CD4-positive, alpha-beta memory T cell (primary cell): ENCODE data around the gene CPTP. TPM values are rescaled to one million over a fixed set of nuclear protein-coding genes. Genes with fewer than 3 reads are reported as not detected.

Source experiments
- CTCF ChIA-PET: fragments of 350-600 bp; sonication (Branson Sonifier 250); formaldehyde crosslinking; loops from one replicate; lab custom pipeline; 2021; ENCODE audit warnings: inconsistent platforms; ENCODE audit not compliant: partially characterized antibody; lab: Charles Lee
- POLR2A ChIA-PET: fragments of 350-600 bp; sonication (Branson Sonifier 250); formaldehyde crosslinking; loops from one replicate; lab custom pipeline; 2021; ENCODE audit not compliant: partially characterized antibody; lab: Charles Lee
- DNase-seq, 5 donors: peaks; one replicate each; pipeline versions ENCODE4 v3.0.0 to v3.0.0-alpha.2; 2020 to 2022; ENCODE audit warnings: mixed read lengths in 1 of 5
- H3K27ac ChIP-seq: one replicate; pipeline ENCODE4 v1.7.0; 2013; ENCODE audit warnings: low read depth, low read length
- H3K27me3 ChIP-seq: 2 replicates; pipeline ENCODE4 v1.7.0; 2013; ENCODE audit warnings: mild to moderate bottlenecking, low read length, moderate library complexity; ENCODE audit not compliant: insufficient read depth
- H3K36me3 ChIP-seq: 2 replicates; pipeline ENCODE4 v1.7.0; 2013; ENCODE audit warnings: mild to moderate bottlenecking, low read length, moderate library complexity; ENCODE audit not compliant: insufficient read depth
- H3K4me1 ChIP-seq: 2 replicates; pipeline ENCODE4 v1.7.0; 2013; ENCODE audit warnings: mild to moderate bottlenecking, low read length, moderate library complexity; ENCODE audit not compliant: insufficient read depth
- H3K4me3 ChIP-seq, 2 donors: one replicate each; pipeline ENCODE4 v1.7.0; 2013; ENCODE audit warnings: low read length in 2 of 2, mild to moderate bottlenecking in 1 of 2
- H3K9me3 ChIP-seq, 2 donors: one replicate each; pipeline ENCODE4 v1.7.0; 2013; ENCODE audit warnings: low read length in 2 of 2, control low read depth in 1 of 2; ENCODE audit not compliant: control insufficient read depth in 1 of 2
- H3K27ac Mint-ChIP-seq, 7 donors: one replicate each; pipeline ENCODE4 v1.8.0; 2020 to 2021; ENCODE audit warnings: mixed read lengths in 7 of 7, mild to moderate bottlenecking in 6 of 7, inconsistent platforms in 3 of 7, moderate library complexity in 3 of 7
- H3K27me3 Mint-ChIP-seq, 2 donors: one replicate each; pipeline ENCODE4 v1.8.0; 2020 to 2021; ENCODE audit warnings: mixed read lengths in 2 of 2
- H3K36me3 Mint-ChIP-seq, 2 donors: one replicate each; pipeline ENCODE4 v1.8.0; 2020 to 2021; ENCODE audit warnings: mixed read lengths in 2 of 2, inconsistent platforms in 1 of 2, mild to moderate bottlenecking in 1 of 2
- H3K4me1 Mint-ChIP-seq, 4 donors: one replicate each; pipeline ENCODE4 v1.8.0; 2020 to 2021; ENCODE audit warnings: mixed read lengths in 4 of 4, mild to moderate bottlenecking in 1 of 4
- H3K4me3 Mint-ChIP-seq, 8 donors: one replicate each; pipeline ENCODE4 v1.8.0; 2020 to 2021; ENCODE audit warnings: mixed read lengths in 8 of 8, mild to moderate bottlenecking in 7 of 8, moderate library complexity in 6 of 8, inconsistent platforms in 3 of 8
- H3K9me3 Mint-ChIP-seq, 8 donors: one replicate each; pipeline ENCODE4 v1.8.0; 2020 to 2021; ENCODE audit warnings: mixed read lengths in 8 of 8, mild to moderate bottlenecking in 5 of 8, inconsistent platforms in 3 of 8, moderate library complexity in 1 of 8
- intact Hi-C: fragments of 100-400 bp; cut with micrococcal nuclease; formaldehyde crosslinking; loops from one replicate; pipeline ENCODE4 v1.15.1; 2023
- polyA plus RNA-seq, 2 donors: library from polyadenylated mRNA; unstranded; fragments of 300-500 nt; fragmentation: Illumina TruSeq; gene quantifications; one replicate each; pipeline ENCODE4 v1.2.3, GENCODE V29; 2021
- total RNA-seq, 2 experiments: library from RNA; stranded (reverse); gene quantifications; one replicate each; pipeline ENCODE4 v1.2.3, GENCODE V29; 2021

Gene CPTP
- total and polyA plus RNA-seq, 4 experiments from 2014 or later: 15.4 to 28.3 (median 25.9) TPM

- Histone ChIP-seq H3K4me3 (no peak overlapping the region), H3K9me3 (no peaks in the 10 kb centered on the region), H3K36me3 (no peaks in the 10 kb centered on the region), H3K27ac (no peak overlapping the region), H3K27me3 (no peaks in the 10 kb centered on the region), H3K4me1 (no peaks in the 10 kb centered on the region)
- CTCF ChIA-PET: interaction anchor here (1.2 to 2.1 kb wide), 2 partner anchors 13 to 164 kb away, joined by 3 to 6 read pairs; no protein-coding TSS in a partner anchor
- Mint-ChIP-seq H3K9me3 (no peaks in the 10 kb centered on the region), H3K4me3 (no peak overlapping the region), H3K27me3 (no peaks in the 10 kb centered on the region), H3K4me1 (peaks cover 0 to 1% (median 0%) of the 10 kb centered on the region in 4 donors), H3K27ac (no peak overlapping the region), H3K36me3 (no peaks in the 10 kb centered on the region)
- POLR2A ChIA-PET: no interaction called here
- peak in 1 of 5 donors; percentile 24 for DNase-seq
- intact Hi-C loops: no loop called here
These were observed 38.0 kb upstream of the CPTP start for GRCh38 chr1:1286313-1287261.

GRCh38 chr1:1287288-1288110 lies 37.1 kb upstream of the CPTP start:
- Mint-ChIP-seq H3K4me3 (no peak overlapping the region), H3K27ac (no peak overlapping the region), H3K27me3 (no peaks in the 10 kb centered on the region), H3K36me3 (no peaks in the 10 kb centered on the region), H3K9me3 (no peaks in the 10 kb centered on the region), H3K4me1 (peaks cover 0 to 4% (median under 1%) of the 10 kb centered on the region in 4 donors)
- H3K27ac ChIP-seq: no peak overlapping the region
- no peaks in the 10 kb centered on the region for H3K36me3 ChIP-seq
- no peaks in the 10 kb centered on the region for H3K4me1 ChIP-seq
- no peaks in the 10 kb centered on the region for H3K27me3 ChIP-seq
- intact Hi-C loops: no loop called here
- ChIA-PET CTCF (interaction anchor here (1.2 to 2.1 kb wide), 2 partner anchors 12 to 165 kb away, joined by 3 to 6 read pairs; no protein-coding TSS in a partner anchor), POLR2A (no interaction called here)
- DNase-seq: peak in 1 of 5 donors; percentile 22
- H3K4me3 ChIP-seq: no peak overlapping the region
- H3K9me3 ChIP-seq: no peaks in the 10 kb centered on the region

DNA sequence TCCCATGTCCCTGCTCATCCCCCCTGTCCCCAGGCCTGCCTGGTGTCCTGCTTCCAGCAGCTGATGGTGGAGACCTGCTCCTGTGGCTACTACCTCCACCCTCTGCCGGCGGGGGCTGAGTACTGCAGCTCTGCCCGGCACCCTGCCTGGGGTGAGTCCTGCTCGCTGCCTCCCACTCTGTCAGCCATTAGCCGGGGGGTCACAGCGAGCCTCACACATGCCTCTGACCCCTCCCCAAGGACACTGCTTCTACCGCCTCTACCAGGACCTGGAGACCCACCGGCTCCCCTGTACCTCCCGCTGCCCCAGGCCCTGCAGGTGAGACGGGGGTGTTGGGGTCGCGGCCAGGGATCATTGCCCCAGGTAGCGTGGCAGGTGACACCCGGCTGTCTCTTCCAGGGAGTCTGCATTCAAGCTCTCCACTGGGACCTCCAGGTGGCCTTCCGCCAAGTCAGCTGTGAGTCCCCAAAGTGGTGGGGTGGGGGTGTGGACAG lies 34.3 kb upstream of the CPTP start:
- DNase-seq: peak; percentile 40 to 71 (median 56)
- no peaks in the 10 kb centered on the region for H3K9me3 ChIP-seq
- H3K4me3 Mint-ChIP-seq: no peak overlapping the region
- H3K9me3 Mint-ChIP-seq: no peaks in the 10 kb centered on the region
- H3K4me1 Mint-ChIP-seq: peaks cover 0 to 3% (median under 1%) of the 10 kb centered on the region in 4 donors
- no peaks in the 10 kb centered on the region for H3K27me3 Mint-ChIP-seq
- H3K36me3 ChIP-seq: no peaks in the 10 kb centered on the region
- H3K27ac ChIP-seq: no peak overlapping the region
- POLR2A ChIA-PET: interaction anchor here (0.7 kb wide), 1 partner anchor 17 kb away, joined by 3 read pairs; the partner anchor contains the start of gene UBE2J2
- H3K4me1 ChIP-seq: no peaks in the 10 kb centered on the region
- CTCF ChIA-PET: interaction anchor here (0.7 to 3.2 kb wide), 4 partner anchors 8 to 306 kb away, joined by 3 to 57 read pairs (median 4); no protein-coding TSS in a partner anchor
- no peaks in the 10 kb centered on the region for H3K27me3 ChIP-seq
- no peaks in the 10 kb centered on the region for H3K36me3 Mint-ChIP-seq
- intact Hi-C loops: loop anchor here (5.0 kb wide), 1 partner anchor 308 kb away; the partner anchor contains the start of gene PERM1
- H3K4me3 ChIP-seq: no peak overlapping the region
- no peak overlapping the region for H3K27ac Mint-ChIP-seq

GRCh38 chr1:1291023-1291528 lies 33.5 kb upstream of the CPTP start:
- Mint-ChIP-seq H3K27me3 (no peaks in the 10 kb centered on the region), H3K9me3 (no peaks in the 10 kb centered on the region), H3K4me3 (no peak overlapping the region), H3K36me3 (no peaks in the 10 kb centered on the region), H3K27ac (no peak overlapping the region), H3K4me1 (peaks cover 0 to 3% (median under 1%) of the 10 kb centered on the region in 4 donors)
- intact Hi-C loops: loop anchor here (5.0 kb wide), 1 partner anchor 309 kb away; the partner anchor contains the start of gene PERM1
- peak in 1 of 5 donors; percentile 14 for DNase-seq
- Histone ChIP-seq H3K9me3 (no peaks in the 10 kb centered on the region), H3K27me3 (no peaks in the 10 kb centered on the region), H3K27ac (no peak overlapping the region), H3K36me3 (no peaks in the 10 kb centered on the region), H3K4me1 (no peaks in the 10 kb centered on the region), H3K4me3 (no peak overlapping the region)
- POLR2A ChIA-PET: interaction anchor here (0.6 to 1.6 kb wide), 4 partner anchors 14 to 169 kb away, joined by 3 to 9 read pairs (median 3); partner anchors contain the start of gene UBE2J2
- CTCF ChIA-PET: interaction anchor here (0.7 to 3.2 kb wide), 7 partner anchors 9 to 307 kb away, joined by 3 to 57 read pairs (median 3); no protein-coding TSS in a partner anchor

GRCh38 chr1:1291548-1292441 lies 32.8 kb upstream of the CPTP start:
- H3K9me3 Mint-ChIP-seq: no peaks in the 10 kb centered on the region
- peaks cover 0 to 3% (median under 1%) of the 10 kb centered on the region in 4 donors for H3K4me1 Mint-ChIP-seq
- ChIA-PET CTCF (interaction anchor here (0.6 to 3.2 kb wide), 7 partner anchors 61 to 307 kb away, joined by 3 to 57 read pairs (median 3); no protein-coding TSS in a partner anchor), POLR2A (interaction anchor here (0.6 to 1.6 kb wide), 3 partner anchors 14 to 170 kb away, joined by 3 to 9 read pairs (median 3); no protein-coding TSS in a partner anchor)
- H3K36me3 Mint-ChIP-seq: no peaks in the 10 kb centered on the region
- Histone ChIP-seq H3K27me3 (no peaks in the 10 kb centered on the region), H3K27ac (no peak overlapping the region), H3K4me1 (no peaks in the 10 kb centered on the region), H3K9me3 (no peaks in the 10 kb centered on the region), H3K36me3 (no peaks in the 10 kb centered on the region), H3K4me3 (no peak overlapping the region)
- H3K27ac Mint-ChIP-seq: peak overlapping the region in 1 of 7 donors; percentile 16
- no peaks in the 10 kb centered on the region for H3K27me3 Mint-ChIP-seq
- no peak overlapping the region for H3K4me3 Mint-ChIP-seq
- peak; percentile 60 to 71 (median 69) for DNase-seq
- intact Hi-C loops: loop anchor here (1.0 to 5.0 kb wide), 2 partner anchors 169 to 309 kb away; partner anchors contain the start of gene PERM1

DNA sequence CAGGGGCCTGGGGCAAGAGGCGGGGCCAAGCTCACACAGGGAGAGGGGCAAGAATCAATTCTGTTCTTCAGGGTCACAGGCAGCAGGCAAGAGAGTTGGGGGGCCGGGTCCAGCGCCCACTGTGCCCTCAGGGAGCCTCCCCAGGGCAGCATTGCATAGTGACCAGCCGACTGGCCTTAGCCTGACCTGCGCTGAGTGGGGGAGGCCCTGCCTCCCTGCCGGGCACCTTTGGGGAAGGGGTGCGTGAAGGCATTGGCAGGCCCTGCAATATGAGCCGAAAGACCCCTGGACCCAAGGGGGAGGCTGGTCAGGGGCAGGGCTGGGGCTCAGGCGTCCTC lies 32.2 kb upstream of the CPTP start:
- Histone ChIP-seq H3K4me1 (no peaks in the 10 kb centered on the region), H3K9me3 (no peaks in the 10 kb centered on the region), H3K27me3 (no peaks in the 10 kb centered on the region), H3K27ac (no peak overlapping the region), H3K4me3 (no peak overlapping the region), H3K36me3 (no peaks in the 10 kb centered on the region)
- peak in 1 of 5 donors; percentile 6 for DNase-seq
- no peak overlapping the region for H3K27ac Mint-ChIP-seq
- peaks cover 0 to 3% (median under 1%) of the 10 kb centered on the region in 4 donors for H3K4me1 Mint-ChIP-seq
- POLR2A ChIA-PET: interaction anchor here (1.1 to 1.6 kb wide), 2 partner anchors 13 to 171 kb away, joined by 3 to 9 read pairs; no protein-coding TSS in a partner anchor
- no peak overlapping the region for H3K4me3 Mint-ChIP-seq
- CTCF ChIA-PET: interaction anchor here (0.6 to 3.2 kb wide), 6 partner anchors 61 to 307 kb away, joined by 3 to 57 read pairs (median 4); no protein-coding TSS in a partner anchor
- H3K36me3 Mint-ChIP-seq: no peaks in the 10 kb centered on the region
- intact Hi-C loops: loop anchor here (1.0 to 5.0 kb wide), 2 partner anchors 170 to 310 kb away; partner anchors contain the start of gene PERM1
- no peaks in the 10 kb centered on the region for H3K9me3 Mint-ChIP-seq
- H3K27me3 Mint-ChIP-seq: no peaks in the 10 kb centered on the region
